ENCODE measurements around the gene MYO9B.

The MYO9B gene

DNA sequence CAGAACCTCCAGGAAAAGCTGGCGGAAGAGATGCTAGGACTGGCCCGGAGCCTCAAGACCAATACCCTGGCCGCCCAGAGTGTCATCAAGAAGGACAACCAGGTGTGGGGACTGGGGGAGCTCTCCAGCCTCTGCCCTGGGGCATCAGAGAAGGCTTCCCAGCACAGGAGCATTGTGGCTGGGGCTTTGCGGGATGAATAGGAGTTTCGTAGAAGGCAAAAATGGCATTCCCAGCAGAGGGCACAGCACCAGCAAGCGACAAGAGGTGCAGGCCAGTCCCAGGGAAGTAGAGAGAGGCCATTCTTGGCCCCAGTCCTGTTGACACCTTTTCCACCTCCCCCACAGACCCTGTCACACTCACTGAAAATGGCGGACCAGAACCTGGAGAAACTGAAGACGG lies 143.7 kb downstream of the MYO9B start:
- no peak for DNase-seq

DNA sequence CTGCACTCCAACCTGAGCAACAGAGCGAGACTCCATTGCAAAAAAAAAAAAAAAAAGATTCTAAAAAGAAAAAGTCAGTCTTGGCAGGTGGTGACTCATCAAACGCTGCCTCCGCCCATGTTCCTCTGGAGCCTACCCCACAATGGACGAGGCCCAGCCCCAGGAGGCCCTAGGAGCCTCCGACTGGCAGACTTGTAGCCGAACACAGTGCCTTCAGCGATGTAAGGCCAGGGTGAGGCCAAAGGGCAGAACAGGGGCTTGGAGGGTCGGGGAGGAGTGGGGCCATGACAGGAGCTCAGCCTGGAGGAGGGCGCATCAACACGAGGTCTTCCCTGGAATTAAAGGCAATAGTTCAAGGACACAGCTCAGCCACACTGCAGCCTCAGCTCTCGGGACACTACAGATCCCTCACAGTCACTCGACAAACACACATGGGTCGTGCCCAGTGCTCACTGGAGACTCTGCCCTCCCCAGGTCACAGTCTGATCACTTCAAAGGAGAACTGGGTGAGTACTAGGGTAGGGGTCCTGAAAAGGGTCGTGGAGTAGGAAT lies 144.7 kb downstream of the MYO9B start:
- no peak for DNase-seq

DNA sequence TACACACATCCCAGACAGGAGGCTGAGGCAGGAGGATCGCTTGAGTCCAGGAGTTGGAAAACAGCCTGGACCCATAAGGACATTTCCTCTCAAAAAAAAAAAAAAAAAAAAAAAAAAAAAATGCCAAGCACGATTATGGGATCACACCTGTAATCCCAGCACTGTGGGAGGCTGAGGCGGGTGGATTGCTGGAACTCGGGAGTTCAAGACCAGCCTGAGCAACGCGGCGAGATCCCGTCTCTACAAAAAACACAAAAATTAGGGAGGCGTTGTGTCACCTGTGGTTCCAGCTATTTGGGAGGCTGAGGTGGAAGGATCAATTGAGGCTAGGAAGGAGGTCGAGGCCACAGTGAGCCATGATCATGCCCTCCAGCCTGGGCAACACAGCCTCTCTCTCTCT lies 149.5 kb downstream of the MYO9B start:
- DNase-seq, result no peak

DNA sequence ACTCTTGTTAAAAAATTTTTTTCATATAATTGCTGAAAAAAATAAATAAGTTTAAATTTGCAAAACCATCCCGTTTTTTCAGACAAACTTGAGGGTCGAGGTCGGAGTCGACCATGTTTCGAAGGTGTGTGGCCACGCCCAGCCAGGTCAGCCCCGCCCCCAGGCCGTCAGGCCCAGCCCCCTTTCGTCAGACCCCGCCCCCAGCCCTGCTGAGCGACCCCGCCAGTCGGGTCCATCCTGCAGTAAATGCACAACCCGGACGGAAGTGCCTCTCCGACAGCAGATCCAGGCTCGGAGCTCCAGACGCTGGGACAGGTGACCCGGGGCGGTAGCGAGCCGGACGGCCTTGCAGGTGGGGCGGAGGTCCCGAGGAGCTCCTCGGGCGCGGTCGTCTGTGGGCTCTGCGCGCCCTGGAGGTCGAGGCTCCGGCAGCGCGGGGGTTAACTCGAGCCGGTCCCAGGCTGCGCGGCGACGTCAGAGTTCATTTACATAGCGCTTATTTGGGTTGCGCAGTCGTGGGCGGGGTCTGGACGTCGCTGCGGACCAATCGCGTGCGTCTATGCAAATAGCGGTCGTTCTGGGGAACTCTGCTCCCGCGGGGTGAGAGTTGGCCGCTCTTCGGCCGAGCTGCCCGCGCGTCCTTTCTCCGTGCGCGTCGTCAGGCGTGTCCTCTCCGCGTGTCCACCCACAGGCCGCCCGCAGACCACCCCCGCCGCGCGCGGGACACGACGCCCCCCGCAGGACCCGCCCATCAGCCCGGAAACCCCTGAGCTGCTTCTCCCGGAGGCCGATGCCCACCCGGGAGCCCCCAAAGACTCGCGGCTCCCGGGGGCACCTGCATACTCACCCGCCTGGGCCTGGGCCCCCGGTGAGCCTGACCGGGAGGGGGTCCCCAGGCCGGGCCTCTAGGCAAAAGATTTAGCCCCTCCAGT lies 150.7 kb downstream of the MYO9B start, which contains the start of gene OCEL1:
Gene OCEL1 (plus strand): TSS at position 225 of the 932 bp plus-strand sequence. CDS start 22 bp downstream, at position 247.
- DNase-seq, result peak; percentile 96

DNA sequence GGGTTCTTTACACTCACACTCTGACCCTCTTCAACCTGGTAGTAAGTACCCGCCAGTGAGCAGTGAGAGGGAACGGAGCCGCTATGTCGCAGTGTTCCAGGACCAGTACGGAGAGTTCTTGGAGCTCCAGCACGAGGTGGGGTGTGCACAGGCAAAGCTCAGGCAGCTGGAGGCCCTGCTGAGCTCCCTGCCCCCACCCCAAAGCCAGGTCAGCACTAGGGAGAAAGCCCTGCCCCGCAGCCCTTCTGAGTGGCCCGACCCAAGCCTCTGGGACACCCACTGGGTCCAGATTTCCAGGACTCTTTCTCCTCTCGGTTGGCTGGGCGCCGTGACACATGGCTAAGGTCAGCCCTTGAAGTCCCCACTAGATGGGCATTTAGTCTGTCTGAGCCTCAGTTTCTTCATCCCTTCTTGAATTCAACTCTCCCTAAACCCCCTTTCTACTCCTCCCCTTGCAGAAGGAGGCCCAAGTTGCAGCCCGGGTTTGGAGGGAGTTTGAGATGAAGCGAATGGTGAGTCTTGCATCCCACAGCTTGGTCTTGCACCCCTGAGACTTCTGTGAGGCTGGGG lies 152.3 kb downstream of the MYO9B start:
- no peak for DNase-seq

DNA sequence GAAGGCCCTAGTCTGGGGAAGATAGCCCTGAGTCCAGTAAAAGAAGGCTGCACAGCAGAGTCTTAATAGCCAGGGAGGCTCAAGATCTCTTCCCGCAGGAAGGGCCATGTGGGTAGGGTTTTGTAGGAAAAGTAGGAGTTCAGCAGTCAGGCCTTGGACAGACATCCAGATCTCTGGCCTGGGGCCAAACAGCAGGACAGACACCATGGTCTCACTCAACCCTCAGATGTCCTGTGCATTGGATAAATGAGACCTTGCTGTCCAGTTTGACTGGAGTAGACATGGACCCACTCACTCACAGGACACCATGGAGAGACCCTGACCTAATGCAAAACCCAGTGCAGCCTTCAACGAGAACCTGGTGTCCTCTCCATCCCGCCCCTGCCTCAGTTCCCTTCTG lies 154.3 kb downstream of the MYO9B start:
- no peak for DNase-seq

DNA sequence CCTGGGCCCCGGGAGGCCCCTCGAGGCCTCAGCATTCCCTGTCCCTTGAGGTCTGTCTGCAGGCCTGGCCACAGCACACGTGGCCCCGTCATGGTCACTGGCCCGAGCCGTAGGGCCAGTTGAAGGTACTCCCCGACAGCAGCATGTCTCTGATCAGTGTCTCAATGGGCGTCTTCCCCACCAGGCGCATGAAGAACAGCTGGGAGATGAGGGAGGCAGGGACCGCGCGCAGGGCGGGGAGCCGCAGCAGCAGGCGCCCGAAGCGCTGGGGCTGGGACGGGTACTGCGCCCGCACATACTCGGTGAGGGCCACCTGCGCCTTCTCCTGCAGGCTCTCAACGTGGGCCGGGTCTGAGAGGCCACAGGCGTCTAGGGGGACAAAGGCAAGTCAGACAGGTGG lies 156.7 kb downstream of the MYO9B start:
- no peak for DNase-seq

DNA sequence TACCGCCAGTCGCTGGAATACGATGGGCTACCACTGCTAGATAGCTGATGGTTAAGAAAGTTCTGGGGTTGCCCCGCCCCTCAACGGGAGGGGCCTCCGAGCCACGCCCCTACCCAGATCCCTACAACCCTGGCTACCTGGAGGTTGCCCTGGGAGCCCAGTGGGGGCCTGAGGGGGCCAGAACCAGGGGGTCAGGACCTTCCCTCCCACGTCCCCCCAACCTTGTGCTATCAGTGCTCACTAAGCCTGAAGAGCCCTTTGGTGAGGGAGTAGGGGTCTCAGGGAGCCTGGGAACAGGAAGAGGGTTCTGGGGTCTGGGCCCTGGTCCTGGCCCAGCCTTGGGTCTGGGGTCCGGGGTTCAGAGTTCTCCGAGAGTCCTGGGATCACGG lies 159.3 kb downstream of the MYO9B start:
- peak; percentile 45 for DNase-seq

DNA sequence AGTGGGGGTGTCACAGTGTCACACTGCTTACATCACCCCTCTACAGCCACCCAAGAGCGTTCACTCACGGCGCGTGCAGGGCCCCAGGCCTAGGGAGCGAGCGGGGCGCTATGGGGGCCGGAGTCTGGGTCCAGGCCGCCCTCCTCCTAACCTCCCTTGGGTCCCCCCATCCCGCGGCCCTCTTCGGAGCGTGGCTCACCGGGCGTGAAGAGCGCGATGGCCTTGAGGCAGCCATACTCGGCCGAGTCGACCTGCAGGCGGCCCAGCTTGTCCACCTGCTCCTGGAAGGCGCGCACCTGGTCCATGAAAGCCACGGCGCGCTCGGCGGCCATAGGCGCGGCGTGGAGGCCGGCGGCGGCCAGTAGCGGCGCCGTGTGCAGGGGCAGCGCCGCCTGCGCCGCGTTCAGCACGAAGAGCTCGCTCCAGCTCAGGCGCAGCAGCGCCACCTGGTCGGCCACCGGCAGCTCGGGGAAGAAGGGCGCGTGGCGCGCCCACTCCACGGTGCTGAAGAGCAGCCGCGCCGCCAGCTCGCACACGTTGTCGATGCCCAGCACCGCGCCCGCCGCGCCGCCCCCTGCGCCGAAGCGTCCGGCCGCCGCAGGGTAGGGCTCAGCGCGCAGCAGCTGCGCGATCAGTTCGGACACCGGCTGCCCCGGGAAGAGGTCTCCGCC lies 159.9 kb downstream of the MYO9B start:
- DNase-seq, result peak; percentile 69

DNA sequence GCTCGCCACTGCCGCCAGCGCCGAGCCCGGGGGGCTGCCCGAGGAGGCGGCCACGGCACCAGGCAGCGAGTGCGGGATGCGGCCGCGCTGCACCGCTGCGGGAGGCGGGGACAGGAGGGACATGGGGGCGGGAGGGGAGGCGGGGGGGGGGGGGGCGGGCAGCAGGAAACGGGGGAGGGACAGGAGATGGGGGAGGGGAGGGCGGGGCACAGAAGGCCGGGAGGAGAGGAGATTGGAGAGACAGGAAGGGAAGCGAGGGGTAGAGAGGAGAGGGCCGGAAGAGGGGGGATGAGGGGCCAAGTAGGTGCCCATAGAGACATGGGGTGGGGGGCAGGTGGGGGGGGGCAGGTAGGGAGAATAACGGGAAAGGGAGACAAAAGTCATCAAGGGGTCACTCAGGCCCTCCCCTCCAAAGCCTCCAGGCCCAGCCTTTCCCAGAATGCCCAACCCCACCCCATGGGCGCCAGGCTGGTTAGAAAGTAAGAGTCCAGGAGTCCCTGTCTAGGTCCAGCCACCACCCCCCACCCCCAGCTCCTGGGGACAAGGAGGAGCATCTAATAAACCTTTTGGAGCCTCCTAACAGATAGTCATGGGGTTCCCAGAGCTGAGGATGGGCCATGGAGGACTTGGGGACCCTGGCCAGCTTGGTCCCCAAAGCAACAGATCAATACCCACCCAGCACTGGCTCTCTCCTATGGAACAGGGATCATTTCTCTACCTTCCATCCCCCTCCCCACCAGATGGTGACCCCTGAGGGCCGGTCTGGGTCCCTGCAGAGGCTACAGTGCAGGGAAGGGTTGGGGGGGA lies 160.6 kb downstream of the MYO9B start:
- DNase-seq, result no peak

DNA sequence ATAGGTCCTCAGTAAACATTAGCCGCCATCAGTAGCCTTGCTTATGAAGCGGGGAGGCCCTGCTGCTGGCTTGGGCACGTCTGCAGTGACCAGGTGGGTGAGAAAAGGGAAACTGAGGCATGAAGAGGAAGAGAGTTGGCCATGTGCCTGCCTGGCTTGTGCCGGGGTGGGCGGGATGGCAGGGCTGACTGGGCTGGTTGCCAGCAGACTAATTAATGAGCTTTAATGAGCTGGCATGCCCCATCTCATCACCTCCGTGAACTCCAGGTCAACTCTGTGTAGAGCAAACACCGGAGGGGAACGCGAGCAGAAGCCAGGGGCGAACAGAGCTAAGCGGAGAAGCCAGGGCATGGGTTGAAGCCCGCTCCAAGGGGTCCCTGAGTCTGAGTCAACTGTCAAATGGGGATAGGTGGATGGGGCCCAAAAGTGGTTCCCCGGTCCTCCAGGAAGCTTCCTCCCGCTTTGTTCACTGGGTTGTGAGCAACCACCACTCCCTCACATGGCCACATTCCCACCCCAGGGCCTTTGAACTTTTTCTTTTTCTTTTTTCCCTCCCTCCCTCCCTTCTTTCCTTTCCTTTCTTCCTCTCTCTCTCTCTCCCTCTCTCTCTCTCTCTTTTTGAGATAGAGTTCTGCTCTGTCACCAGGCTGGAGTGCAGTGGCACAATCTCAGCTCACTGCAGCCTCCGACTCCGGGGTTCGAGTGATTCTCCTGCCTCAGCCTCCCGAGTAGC lies 161.4 kb downstream of the MYO9B start:
- DNase-seq, result no peak

DNA sequence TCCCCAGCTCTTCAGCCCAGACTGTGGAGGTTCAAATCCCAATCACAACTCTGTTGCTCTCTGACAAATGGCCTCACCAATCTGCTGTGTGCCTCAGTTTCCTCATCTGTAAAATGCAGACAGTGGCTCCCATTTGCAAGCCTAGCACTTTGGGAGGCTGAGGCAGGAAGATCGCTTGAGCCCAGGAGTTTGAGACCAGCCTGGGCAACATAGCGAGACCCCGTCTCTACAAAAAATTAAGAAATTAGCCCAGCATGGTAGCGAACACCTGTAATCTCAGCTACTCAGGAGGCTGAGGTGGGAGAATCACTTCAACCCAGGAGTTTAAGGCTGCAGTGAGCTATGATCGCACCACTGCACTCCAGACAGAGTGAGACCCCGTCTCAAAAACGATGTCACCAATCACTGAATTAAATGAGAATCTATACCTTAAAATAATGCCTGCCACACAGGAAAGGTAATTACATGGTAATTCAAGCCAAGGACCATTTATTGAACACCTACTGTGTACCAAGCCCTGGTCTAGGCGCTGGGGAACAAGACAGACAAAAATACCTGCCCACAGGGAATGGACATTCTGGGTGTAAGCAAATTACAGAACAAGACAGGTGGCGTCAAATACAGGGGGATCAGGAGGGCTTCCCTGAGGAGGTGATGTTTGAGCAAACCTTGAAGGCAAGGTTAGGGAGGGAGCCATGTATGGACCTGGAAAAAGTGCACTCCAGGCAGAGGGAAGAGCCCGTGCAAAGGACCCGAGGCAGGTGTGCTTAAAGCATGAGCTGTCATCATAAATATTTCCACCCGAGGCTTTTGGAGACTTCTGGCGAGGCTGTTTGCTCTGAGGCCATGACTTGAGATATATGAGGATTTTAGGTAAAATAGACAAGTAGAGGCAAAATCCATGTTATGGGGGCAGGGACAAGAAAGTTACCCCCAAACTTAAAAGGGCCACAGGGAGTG lies 162.4 kb downstream of the MYO9B start:
- DNase-seq, result no peak

DNA sequence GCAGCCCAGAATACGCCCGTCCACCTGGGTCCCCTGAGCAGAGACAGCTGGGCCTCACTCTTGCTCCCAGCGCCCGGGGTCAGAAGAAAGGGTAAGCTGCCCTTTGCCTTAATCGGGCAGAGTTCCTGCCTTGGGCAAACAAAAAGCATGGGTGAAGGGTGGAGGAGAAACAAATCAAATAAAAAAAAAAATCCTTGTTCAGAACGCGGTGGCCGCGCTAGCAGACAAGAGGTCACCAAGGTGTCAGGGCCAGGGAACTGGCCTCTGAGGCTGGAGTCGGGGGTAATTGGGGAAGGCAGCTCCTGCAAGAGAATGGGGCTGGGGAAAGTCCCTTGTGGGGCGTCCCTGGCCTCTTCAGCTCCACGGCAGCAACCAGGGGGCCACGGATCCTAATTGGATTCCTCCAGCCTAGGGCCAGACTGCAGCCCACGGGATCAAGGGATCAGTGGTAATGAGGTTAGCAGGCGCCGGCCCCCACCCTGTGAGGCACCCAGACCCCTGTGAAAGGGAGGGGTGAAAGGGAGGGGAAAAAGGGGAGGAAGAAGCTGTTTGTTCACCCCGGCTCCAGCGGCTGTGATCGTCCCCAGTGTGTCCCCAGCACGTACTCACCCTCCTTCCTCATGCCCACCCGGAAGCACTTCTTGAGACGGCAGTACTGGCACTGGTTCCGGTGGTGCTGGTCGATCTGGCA lies 164.6 kb downstream of the MYO9B start:
- no peak for DNase-seq

DNA sequence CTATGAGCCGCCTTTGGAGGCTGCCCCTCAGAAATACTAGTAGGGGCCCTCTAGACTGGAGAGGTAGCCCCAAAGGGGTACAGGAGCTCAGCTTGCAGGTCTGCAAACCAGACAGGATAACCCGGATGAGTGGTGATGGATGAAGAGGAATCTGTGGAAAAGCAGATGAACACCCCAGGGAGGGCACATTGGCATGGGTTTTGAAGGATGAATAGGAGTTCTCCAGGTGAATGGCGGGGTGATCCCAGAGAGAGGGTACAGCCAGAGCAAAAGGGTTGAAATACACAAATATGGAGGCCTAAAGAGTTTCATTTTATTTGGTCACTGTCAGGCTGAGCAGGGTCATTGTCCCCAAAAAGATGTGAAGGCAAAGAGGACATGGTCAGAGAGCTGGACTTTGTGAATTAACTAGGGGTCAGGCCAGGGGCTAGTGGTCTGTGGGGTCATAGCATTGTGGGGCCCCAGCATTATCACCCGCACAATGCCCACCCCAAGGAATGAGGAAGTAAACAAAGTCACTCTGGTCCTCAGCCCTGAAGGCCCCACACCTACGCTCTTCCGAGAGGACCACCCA lies 165.3 kb downstream of the MYO9B start:
- no peak for DNase-seq

DNA sequence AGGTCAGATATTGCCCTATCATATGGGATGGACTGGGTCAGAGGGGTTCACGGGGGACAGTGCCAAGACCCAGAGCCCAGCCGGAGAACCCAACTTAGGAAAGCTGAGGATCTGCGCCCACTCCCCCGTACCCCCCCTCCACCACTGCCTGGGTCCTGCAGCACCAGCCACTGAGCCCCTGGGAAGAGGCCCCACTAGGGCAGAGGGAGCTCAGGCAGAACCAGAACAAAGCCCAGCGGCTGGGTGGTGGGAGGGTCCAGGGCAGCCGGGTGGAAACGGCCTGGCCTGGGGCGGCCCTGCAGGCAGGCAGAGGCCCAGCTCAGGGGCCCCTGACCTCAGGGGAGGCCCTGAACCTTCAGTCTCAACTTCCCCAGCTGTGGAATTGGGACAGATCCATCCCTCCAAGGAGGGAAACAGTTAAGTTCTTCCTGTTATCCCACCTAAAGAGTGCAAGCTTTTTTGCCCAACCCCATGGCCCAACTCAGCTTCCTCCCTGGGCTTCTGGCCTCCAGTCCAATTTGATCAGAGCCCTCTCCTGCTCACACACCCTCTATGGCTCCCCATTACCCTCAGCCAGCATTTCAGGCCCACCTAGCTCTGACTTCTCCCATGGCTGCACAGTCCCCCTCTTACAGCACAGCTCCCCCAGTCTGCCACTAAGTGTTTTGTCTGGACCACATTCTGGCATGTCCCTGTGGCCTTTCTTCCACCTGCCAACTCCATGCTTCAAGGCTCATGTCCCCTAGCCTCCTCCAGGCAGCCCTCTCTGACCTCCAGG lies 167.0 kb downstream of the MYO9B start:
- DNase-seq, result no peak

DNA sequence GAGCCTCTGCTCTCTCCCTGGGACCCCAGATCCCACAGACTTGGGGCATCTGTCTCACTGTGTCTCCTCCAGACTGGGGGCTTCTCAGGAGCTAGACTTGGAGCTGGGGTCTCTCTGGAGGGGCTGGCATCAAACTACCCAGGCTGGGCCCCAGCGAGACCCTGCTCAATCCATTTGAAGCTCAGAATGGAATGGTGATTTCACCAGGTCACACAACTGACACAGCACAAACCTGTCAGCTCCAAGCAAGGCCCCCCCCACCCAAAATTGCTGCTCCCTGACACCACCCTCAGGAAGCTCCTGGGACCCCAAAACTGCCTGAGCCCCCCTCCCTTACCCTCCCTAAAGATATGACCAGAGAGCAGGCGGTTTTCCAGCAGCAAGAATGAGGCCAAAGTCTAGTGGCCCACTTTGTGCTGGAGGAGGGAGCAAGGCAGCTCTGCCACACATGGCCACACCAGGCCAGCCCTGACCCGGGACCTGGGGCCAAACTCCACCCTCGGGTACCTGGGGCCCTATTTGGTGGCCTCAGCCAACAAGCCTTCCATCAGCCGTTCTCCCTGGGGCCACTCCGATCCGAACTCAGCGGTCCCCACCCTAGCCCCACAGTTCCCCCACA lies 167.7 kb downstream of the MYO9B start:
- DNase-seq, result no peak

DNA sequence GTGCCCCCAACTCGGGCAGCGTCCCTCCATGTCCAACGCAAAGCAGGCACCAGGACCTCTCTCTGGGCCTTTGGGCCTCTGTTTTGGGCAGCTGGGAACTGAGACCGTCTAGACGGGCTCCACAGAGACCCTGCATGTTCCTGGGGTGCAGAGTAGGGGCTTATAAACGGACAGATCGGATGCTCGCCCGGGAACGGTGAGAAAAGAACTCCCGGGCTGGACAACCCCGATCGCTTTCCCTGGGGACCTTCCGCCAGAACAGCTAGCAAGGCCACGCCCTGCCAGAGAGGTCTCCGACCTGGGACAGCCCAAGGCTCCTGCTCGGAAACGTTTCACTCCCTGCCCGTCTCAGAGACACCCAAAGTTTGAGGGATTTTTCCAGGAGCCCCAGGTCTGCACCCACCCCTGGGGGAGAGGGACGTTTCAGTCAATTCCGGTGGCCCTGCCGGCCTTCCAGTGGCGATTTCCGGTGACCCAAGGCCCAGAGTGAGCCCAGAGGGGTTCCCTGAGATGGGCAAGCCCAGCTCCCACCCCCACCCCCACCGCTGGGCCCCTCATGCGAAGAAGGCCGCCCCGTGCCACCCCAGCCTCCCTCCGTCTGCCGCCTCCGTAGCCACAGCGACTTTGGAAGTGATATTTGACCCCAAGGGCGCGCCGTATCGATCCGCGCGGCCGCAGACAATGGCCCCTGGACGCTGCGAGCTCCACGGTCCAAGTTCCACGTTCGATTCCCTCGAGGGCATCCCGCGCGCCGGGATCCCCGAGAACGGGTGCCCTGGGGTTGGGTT lies 168.4 kb downstream of the MYO9B start:
- DNase-seq, result no peak

Data from stimulated activated naive CD4-positive, alpha-beta T cell treated with Interleukin-2 at 50 U/mL for 16 hours (primary cell).